Panc1 (cell line): ENCODE results near the gene MSMP.

ENCODE experiments used
- CTCF ChIP-seq: fragments of 450-650 bp; IDR thresholded peaks from 2 replicates; pipeline ENCODE4 v1.5.1; 2017; ENCODE audit warnings: mild to moderate bottlenecking
- REST ChIP-seq, 2 experiments: IDR thresholded peaks; 2 replicates each; pipeline ENCODE4 v1.6.1; 2011 to 2012; ENCODE audit warnings: low read depth in 2 of 2, control low read depth in 1 of 2, low read length in 1 of 2, mild to moderate bottlenecking in 1 of 2, moderate library complexity in 1 of 2; ENCODE audit not compliant: insufficient read depth in 1 of 2

GRCh38 chr9:35790025-35790384 lies 35.9 kb upstream of the MSMP start:
- TF ChIP-seq CTCF (no peak), REST (IDR thresholded peaks at IDR 0.05; ENCODE audit: insufficient read depth in 1 of 2, low read depth in 2 of 2, low read length in 1 of 2) (no peak)
